Spinal cord (tissue), 10 donors: Measurements from ENCODE around the gene EVI5L. TPM values are rescaled to one million over a fixed set of nuclear protein-coding genes. Genes with fewer than 3 reads are reported as not detected.

Experiments
- DNase-seq, 6 donors: peaks; one replicate each; pipeline versions ENCODE4 v3.0.0 to v3.0.0-alpha.2; 2013 to 2015; ENCODE audit warnings: low spot score in 6 of 6, low read depth in 4 of 6
- H3K27ac ChIP-seq: one replicate; pipeline ENCODE4 v1.5.1; 2013; ENCODE audit warnings: low read depth, low read length, control low read depth
- H3K27me3 ChIP-seq: one replicate; pipeline ENCODE4 v1.6.1; 2013; ENCODE audit warnings: low read length; ENCODE audit not compliant: control insufficient read depth, insufficient read depth
- H3K36me3 ChIP-seq: one replicate; pipeline ENCODE4 v1.6.1; 2013; ENCODE audit warnings: low read length; ENCODE audit not compliant: control insufficient read depth, insufficient read depth
- H3K4me1 ChIP-seq: one replicate; pipeline ENCODE4 v1.6.1; 2013; ENCODE audit warnings: low read length; ENCODE audit not compliant: control insufficient read depth, insufficient read depth
- H3K4me3 ChIP-seq: one replicate; pipeline ENCODE4 v1.5.1; 2013; ENCODE audit warnings: low read depth, low read length, control low read depth
- H3K9me3 ChIP-seq: one replicate; pipeline ENCODE4 v1.6.1; 2013; ENCODE audit warnings: low read length; ENCODE audit not compliant: control insufficient read depth, insufficient read depth
- WGBS: methylation state at CpG from one replicate; pipeline ENCODE4 v1.1.5; 2013; ENCODE audit warnings: missing lambda C conversion rate; ENCODE audit not compliant: insufficient coverage; 5-methylcytosine and 5-hydroxymethylcytosine counted together
- polyA plus RNA-seq, 2 donors: library from polyadenylated mRNA; unstranded; fragments of 120-200 nt; gene quantifications; one replicate each; pipeline ENCODE4 v1.2.1, GENCODE V29; 2013; ENCODE audit not compliant: insufficient read length in 2 of 2
- total RNA-seq, 2 donors: library from RNA; depleted of rRNA in 1 of 2; stranded (reverse); fragments of 120-200 nt in 1 of 2; fragments of >200 nt in 1 of 2; gene quantifications; one replicate each; pipeline versions ENCODE4 v1.2.3 to v1.2.4, GENCODE V29; 2013 to 2014
- donor health status: healthy.

Gene EVI5L
- total and polyA plus RNA-seq, 4 donors = 28.4 to 110 (median 67.8) TPM

- no peak for DNase-seq
- Histone ChIP-seq H3K36me3 (peaks cover 25% of the 10 kb centered on the region), H3K4me1 (peaks cover 15% of the 10 kb centered on the region), H3K27ac (no peak overlapping the region), H3K4me3 (no peak overlapping the region), H3K27me3 (no peaks in the 10 kb centered on the region), H3K9me3 (no peaks in the 10 kb centered on the region)
- WGBS = 96% methylated on average over 12 of the region's 12 CpGs
Observed at GRCh38 chr19:7842661-7843294, 12.8 kb downstream of the EVI5L start.

- Histone ChIP-seq H3K36me3 (peaks cover 28% of the 10 kb centered on the region), H3K4me1 (peaks cover 15% of the 10 kb centered on the region), H3K27ac (no peak overlapping the region), H3K27me3 (no peaks in the 10 kb centered on the region), H3K4me3 (no peak overlapping the region), H3K9me3 (no peaks in the 10 kb centered on the region)
- WGBS = 90% methylated on average over 5 of the region's 6 CpGs
- DNase-seq = no peak
Observed at GRCh38 chr19:7843521-7843920, 13.5 kb downstream of the EVI5L start.

DNA sequence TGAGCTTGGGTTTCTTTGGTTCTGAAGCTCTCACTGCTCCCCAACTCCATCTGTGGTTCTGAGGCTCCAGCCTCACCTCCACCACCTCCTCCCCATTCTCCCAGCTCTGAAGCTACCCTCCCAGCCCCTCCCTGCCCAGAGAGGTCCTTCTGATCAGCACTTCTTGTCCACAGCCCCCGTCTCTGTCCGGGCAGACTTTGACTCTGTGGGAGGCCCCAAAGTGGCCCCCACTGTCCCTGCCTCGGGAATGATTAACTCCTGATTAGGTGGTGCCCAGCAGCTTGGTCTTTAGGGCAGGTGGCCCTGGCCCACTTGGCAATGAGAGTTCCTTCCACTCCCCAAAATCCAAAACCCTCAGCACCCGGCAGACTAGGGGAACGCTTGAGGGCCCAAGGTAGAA is 14.4 kb downstream of the EVI5L start:
- WGBS = 64% methylated on average over 5 of the region's 5 CpGs
- Histone ChIP-seq H3K36me3 (peaks cover 37% of the 10 kb centered on the region), H3K4me3 (no peak overlapping the region), H3K27me3 (no peaks in the 10 kb centered on the region), H3K9me3 (no peaks in the 10 kb centered on the region), H3K27ac (no peak overlapping the region), H3K4me1 (peaks cover 17% of the 10 kb centered on the region)
- no peak for DNase-seq

DNA sequence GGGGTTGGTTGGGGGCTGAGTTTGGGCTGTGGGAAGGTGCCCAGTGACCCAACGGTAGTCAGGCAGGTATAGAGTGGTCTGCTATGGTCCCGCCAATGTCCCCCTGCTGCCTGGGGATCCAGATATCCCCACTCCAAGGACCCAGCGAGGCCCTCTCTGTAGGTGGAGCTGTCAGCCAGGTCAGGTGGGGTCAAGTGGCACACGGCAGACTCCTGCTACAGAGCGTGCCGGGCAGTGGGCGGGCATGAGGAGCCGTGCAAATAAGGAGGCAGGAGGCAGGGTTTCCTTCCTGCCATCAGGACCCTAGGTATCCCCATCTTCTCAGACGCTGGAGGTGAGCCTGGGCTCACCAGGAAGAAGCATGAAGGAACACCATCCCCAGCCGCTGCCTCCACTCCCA is 14.9 kb downstream of the EVI5L start:
- peaks cover 22% of the 10 kb centered on the region for H3K4me1 ChIP-seq
- no peak overlapping the region for H3K4me3 ChIP-seq
- H3K27ac ChIP-seq = no peak overlapping the region
- no peak for DNase-seq
- H3K27me3 ChIP-seq = no peaks in the 10 kb centered on the region
- H3K9me3 ChIP-seq = no peaks in the 10 kb centered on the region
- 76% methylated on average over 10 of the region's 10 CpGs for WGBS
- peaks cover 40% of the 10 kb centered on the region for H3K36me3 ChIP-seq

DNA sequence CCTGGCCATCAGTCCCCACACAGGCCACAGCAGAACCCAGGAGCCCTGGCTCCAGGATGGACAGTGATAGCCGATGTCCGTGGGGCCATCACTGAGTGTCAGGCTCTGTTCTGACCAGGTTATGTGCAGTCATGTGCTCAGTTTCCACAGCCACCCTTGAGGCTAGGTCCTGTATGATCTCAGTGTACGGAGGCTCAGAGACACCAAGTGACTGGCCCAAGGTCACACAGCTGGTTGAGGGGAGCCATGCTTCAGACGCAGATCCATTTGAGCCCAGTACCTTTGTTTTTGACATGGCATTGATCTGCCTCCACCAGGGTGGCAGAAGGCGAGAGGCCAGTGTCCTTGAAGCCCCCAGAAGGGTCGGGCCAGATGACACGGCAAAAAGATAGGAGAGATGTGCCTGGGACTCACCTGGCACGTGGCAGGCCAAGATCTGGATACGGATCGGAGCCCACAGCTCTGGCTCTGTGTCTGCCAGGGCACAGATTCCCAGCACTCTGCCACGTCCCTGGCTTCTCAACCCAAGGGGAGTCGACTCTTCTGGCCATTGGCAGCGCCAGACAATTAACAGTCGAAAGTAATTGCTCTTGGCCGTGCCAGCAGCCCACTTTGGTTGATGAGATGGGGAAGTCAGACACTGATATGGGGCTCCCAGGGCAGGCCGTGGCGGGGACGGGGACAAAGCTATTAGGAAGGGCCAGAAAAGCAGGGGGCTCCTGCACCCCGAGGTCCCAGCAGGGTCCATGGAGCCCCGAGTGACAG is 15.6 kb downstream of the EVI5L start:
- no peak overlapping the region for H3K4me3 ChIP-seq
- H3K27me3 ChIP-seq = no peaks in the 10 kb centered on the region
- H3K27ac ChIP-seq = no peak overlapping the region
- H3K36me3 ChIP-seq = peaks cover 46% of the 10 kb centered on the region
- H3K9me3 ChIP-seq = no peaks in the 10 kb centered on the region
- WGBS = 69% methylated on average over 20 of the region's 20 CpGs
- DNase-seq = peak in 2 of 6 donors; percentile 32 to 38
- peaks cover 28% of the 10 kb centered on the region for H3K4me1 ChIP-seq

- WGBS = 76% methylated on average over 16 of the region's 19 CpGs
- Histone ChIP-seq H3K4me1 (peaks cover 35% of the 10 kb centered on the region), H3K4me3 (no peak overlapping the region), H3K27me3 (no peaks in the 10 kb centered on the region), H3K27ac (no peak overlapping the region), H3K9me3 (no peaks in the 10 kb centered on the region), H3K36me3 (peaks cover 52% of the 10 kb centered on the region)
- DNase-seq = peak in 1 of 6 donors; percentile 10
Observed at GRCh38 chr19:7846155-7846646, 16.2 kb downstream of the EVI5L start.

DNA sequence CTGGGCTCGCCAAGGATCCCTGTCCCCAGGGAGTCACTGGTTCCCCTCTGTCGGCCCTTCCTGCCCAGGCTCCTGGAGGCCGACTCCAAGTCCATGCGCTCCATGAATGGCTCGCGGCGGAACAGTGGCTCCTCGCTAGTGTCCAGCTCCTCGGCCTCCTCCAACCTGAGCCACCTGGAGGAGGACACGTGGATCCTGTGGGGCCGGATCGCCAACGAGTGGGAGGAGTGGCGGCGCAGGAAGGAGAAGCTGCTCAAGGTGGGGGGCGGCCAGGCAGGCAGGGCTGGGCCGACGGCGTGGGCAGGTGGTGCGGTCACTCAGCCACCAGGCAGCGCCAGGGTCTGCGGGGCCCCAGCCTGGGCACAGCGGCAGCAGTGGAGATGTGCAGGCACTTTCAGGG is 17.6 kb downstream of the EVI5L start:
- WGBS = 92% methylated on average over 23 of the region's 23 CpGs
- Histone ChIP-seq H3K4me1 (peaks cover 49% of the 10 kb centered on the region), H3K27me3 (no peaks in the 10 kb centered on the region), H3K27ac (no peak overlapping the region), H3K4me3 (no peak overlapping the region), H3K9me3 (no peaks in the 10 kb centered on the region), H3K36me3 (peaks cover 59% of the 10 kb centered on the region)
- DNase-seq = no peak

DNA sequence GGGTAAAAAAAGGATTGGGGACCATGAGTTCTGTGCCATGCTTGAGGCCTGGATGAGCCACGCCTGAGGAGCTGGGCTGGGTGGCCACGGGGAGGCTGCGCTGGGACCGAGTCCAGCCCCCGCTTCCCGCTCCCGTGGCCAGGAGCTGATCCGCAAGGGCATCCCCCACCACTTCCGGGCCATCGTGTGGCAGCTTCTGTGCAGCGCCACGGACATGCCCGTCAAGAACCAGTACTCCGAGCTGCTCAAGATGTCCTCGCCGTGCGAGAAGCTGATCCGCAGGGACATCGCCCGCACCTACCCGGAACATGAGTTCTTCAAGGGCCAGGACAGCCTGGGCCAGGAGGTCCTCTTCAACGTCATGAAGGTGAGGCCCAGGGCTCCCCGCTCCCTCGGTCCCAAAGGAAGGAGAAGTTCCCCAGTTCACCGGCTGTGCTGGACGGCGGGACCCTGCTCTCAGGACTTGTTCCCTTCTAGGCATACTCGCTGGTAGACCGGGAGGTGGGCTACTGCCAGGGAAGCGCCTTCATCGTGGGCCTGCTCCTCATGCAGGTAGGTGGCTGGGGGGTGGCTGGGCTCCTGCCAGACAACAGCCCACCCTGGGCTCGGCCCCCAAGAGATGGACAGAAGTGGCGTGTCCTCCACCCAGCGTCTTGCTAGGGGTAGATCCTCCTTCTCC is 18.9 kb downstream of the EVI5L start:
- Histone ChIP-seq H3K36me3 (peaks cover 71% of the 10 kb centered on the region), H3K4me3 (no peak overlapping the region), H3K27me3 (no peaks in the 10 kb centered on the region), H3K27ac (no peak overlapping the region), H3K4me1 (peaks cover 62% of the 10 kb centered on the region), H3K9me3 (no peaks in the 10 kb centered on the region)
- WGBS = 90% methylated on average over 30 of the region's 34 CpGs
- DNase-seq = no peak

DNA sequence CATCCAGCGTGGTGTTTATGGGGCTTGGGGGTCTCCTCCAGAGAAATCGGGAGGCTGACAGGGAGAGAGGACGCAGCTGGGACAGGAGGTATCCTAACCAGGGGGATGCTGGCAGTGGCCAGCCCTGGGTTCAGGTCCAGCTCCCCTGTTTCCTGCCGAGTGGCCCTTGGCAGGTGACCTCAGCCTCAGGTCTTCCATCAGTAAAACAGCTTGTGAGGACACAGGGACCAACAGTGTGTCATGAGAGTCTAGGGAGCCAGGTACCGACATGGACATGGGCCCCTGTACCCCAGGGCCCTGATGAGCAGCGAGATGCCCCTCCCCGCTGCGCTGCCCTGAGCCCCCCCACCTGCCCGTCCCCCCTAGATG is 19.6 kb downstream of the EVI5L start:
- WGBS = 92% methylated on average over 9 of the region's 9 CpGs
- no peaks in the 10 kb centered on the region for H3K9me3 ChIP-seq
- no peak overlapping the region for H3K4me3 ChIP-seq
- no peak overlapping the region for H3K27ac ChIP-seq
- H3K27me3 ChIP-seq = no peaks in the 10 kb centered on the region
- H3K4me1 ChIP-seq = peaks cover 62% of the 10 kb centered on the region
- H3K36me3 ChIP-seq = peaks cover 75% of the 10 kb centered on the region
- DNase-seq = no peak
